Muscle of back (tissue), 11 donors: ENCODE data around the gene SMIM38. TPM values are rescaled to one million over a fixed set of nuclear protein-coding genes. Genes with fewer than 3 reads are reported as not detected.

Experiments
- DNase-seq, 3 donors: peaks; one replicate each; pipeline versions ENCODE4 v3.0.0 to v3.0.0-alpha.2; 2013
- polyA plus RNA-seq, 10 donors: library from polyadenylated mRNA; unstranded; fragments of 120-200 nt; gene quantifications; one replicate each; pipeline ENCODE4 v1.2.1, GENCODE V29; 2013; ENCODE audit not compliant: insufficient read length in 10 of 10

SMIM38 gene
- polyA plus RNA-seq, 10 donors = 0.13 to 1.3 (median 0.29) TPM

DNA sequence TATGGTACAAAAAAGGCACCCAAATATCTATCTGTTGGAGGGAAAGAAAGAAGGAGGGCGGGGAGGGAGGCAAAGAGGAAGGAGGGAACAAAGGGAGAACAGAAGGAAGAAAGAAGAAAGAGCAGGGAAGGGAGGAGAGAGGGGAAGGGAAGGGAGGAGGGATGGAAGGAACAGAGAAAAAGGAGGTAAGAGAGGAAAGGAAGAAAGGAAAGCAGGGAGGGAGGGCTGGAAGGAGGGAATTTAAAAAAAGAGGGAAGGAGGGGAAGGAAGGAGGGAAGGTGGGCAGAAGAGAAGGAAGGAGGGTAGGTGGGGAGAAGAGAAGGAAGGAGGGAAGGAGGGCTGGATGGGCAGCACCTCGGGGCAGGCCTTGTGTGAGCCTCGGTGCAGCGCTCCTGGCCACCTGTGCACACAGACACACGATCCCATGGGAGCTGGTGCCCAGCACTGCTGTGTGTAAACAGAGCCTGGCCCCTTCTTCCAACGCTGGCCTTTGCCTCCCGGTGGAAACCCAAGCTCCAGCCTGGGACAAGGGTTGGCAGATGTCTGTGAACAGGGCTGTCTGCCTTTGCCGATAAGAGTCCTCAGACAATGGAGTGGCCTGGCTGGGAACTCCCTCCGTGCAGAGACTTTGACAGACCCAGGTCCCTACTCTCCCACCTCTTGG lies 23.2 kb downstream of the SMIM38 start:
- no peak for DNase-seq

DNA sequence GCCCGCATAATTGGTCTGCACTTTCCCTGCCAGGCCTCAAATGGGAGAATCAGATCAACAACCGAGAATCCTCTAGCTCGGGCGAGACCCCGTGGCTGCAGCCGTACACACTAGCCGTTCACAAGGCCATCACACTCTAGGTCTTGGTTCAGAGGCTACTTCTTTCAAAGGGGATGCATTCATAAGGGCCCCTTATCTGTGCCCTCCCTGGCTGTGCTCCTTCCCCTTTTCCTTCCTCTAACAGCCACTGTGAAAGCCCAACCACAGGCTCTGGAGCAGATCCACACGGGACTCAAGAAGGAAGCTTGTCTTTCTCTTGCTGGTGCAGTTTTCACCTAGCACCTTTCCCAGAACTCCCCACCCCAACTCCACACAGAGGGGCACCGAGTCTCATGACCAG lies 24.5 kb downstream of the SMIM38 start:
- no peak for DNase-seq

DNA sequence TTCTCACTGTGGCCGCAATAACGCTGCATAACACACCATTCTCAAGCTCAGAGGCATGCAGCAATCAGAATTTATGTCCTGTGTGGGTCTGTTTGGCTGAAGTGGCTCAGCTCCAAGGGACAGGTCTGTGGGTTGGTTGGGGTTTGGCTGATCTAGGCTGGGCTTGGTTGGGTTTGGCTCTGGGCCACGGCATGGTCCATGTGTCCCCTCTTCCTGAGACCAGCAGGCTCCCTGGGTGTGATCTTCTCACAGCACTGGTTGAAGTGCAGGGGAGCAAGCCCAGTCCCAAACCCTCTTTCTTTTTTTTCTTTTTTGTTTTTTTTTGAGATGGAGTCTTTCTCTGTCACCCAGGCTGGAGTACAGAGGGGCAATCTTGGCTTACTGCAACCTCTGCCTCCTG lies 25.0 kb downstream of the SMIM38 start:
- DNase-seq = no peak

DNA sequence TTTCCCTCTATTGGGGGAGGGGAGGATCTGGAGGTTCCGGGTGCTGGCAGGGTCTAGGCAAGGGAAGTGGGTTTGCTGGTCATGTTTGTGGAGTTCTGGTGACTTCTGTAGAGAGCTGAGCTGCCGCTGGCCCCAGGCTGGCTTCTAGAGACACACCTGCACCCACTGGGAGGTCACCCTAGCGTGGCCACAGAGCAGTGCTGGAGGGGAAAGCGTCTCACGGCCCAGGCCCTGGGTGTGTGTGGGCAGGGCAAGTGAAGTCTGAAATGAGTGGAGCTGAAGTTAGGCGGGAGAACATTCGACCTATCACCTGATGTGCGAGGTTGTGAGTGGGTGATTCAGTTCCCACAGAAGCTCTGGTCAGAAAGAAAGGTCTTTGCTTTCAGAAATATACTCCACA lies 27.9 kb downstream of the SMIM38 start:
- no peak for DNase-seq

DNA sequence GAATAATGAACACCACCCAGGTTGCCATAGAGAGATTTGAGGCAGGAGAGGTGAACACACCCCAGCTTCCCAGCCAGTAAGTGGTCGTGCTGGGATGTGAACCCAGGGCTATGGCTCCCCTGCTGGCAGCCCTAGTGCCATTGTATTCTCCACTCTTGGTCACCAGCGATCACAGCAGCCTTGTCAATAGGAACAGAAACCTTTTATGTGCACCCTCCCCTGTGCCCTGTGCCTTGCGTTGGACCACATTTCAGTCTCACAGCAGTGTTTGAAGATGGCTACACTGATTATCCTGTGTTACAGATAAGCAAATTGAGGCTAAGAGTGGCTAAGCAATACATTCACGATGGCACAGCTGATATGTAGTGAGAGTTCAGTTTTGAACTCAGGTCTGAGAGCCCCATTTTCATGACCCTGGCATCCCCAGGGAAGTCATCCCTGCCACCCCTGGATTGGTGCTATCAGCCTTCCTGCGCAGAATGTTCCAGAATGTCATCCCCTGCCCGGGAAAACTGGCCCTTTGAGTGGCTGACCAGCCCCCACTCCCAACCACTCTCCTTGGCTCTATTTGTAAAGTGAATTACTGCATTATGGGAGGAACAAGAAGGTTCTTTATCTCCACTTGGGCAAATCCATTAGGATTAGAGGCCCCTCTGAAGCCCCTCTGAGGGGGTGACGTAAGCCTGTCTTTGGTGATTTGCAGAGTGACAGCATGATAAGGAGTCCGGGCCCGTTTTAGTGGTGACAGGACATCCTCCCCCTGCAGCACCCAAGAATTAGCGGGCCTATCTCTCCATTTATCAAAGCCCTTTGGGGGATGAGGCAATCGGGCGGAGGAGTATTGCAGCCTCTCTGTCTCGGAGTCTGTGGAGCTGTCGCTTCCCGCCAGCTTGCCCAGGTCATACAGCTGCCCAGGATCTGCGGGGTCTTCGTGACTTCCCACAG lies 30.9 kb downstream of the SMIM38 start:
- no peak for DNase-seq

DNA sequence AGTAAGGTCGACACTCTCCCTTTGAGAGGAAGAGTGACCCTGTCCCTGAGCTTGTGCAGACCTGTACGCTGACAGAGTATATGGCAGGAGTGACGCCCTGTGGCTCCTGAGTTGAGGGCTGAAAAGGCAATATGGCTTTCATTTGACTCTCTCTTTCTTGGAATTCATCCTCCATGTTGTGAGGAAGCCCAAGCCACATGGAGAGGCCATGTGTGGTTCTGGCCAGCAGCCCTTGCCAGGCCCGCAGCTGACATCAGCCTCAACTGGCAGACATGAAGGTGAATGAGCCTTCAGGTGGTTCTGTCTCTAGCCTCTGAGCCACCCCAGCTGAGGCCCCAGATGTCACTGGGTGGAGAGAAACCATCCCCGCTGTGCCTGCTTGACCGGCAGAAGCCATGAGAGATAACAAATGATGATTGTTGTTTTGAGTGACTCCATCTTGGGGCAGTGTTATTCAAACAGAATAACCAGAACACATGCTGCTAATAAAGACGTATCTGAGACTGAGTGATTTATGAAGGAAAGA lies 31.9 kb downstream of the SMIM38 start:
- DNase-seq = no peak

DNA sequence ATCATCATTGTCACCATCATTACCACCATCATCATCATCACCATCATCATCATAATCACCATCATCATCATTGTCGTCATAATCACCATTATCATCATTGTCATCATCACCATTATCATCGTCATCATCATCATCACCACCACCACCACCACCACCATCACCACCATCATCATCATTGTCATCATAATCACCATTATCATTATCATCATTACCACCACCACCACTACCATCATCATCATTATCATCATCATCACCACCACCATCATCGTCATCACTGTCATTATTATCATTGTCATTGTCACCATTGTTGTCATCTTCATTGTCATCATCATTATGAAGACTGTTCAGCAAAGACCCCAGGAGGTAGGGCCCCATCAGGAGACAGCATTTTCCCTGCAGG lies 33.3 kb downstream of the SMIM38 start:
- DNase-seq = no peak

DNA sequence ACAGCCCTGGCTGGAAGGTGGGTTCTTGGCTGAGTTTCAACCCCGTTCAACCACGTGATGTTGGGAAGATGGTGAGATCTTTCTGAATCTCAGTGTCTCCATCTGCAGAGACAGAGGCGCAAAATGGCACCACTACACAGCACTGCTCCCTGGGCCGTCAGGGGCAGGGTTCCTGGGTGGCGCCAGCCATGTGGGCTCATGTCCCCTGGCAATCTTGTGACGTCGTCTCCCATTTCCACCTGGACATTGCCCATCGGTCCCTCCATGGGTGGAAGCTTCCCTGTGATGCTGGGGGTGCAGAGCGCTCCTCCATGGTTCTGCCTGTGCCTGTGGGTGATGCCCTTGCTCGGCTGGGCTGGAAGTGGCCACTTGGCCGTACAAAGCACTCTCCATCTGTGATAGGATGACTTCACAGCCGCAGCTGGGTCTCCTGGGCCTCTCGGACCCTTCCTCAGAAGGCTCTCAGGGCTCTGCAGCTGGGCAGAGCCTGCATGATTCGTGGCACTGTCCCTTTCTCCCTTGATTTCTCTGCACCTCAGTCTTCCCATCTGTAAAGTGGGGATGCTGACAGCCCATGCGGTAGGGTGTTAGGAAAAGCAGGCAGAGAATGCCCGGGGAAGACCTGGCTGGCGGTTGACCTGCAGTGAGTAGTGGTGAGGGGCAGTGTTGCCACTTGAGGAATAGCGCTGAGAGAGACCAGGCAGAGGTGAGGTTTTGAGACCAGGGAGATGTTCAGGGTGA lies 35.2 kb downstream of the SMIM38 start:
- no peak for DNase-seq

DNA sequence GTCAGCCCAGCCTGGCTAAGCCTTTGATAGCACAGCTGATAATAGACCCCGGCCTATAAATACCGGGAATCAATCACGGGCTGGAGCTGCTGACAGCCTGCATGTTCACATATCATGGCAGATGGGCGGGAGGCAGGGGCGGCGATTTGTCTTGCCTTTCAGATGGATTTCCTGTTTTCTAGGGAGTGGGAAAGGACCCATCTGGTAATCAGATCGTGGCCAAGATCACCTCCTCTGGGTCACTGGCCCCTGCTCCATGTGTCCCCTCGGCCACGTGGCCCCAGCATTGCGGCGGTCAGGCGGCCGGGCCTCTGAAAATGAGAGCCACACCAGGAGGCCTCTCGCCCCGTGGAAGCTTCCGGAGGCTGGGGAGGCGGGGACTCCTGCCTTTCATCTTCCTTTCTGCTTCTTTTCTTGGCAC lies 36.6 kb downstream of the SMIM38 start:
- DNase-seq = peak in 1 of 3 donors; percentile 26

DNA sequence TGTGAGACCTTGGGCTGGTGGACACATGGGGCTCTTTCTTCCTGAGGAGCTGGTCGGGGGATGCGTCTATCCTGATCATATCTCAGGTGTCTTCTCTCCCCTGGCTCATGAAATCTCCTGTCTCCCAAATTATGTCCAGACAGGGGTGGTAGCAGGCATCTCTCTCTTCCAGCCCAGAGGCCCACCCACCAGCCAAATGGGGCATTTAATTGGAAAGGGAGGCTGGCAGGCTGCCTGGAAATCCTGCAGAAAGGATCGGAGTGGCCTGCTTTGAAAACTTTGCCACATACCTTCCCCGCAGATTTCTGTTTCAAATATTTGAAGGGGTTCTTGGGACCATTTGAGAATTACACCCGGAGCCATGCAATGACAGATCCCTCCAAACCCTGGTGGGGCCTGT lies 37.4 kb downstream of the SMIM38 start:
- no peak for DNase-seq

DNA sequence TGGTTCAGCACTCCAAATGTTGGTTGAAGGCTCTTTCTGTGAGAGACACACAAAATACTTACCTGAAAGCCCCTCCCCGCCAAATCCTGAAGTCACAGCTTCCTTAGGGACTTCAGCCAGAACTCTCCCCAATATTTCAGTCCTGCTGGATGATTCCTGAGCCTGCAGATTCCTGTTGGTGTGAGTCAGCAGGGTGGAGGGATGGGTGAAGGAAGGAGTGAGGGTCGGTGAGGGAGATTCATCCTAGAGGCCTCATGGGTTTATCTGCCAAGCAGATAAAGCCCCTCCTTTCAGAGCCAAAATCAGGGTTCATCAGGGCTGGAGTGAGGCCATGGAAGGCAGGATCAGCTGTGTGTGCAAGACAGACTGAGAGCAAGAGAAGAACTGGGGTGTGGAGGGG lies 37.9 kb downstream of the SMIM38 start:
- no peak for DNase-seq

DNA sequence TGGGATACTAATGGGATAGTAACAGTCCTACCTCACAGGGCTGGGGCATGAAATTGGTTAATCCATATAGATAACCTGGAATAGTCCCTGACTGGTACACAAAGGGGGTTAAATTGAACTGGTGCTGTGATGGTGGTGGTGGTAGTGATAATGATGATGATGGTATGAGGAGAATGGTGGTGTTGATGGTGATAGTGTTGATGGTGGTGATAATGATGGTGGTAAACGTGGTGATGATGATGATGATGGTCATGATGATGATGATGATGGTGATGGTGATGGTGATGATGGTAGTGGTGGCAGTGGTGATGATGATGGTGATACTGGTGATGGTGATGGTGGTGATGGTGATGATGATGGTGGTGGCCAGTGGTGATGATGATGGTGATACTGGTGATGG lies 38.7 kb downstream of the SMIM38 start:
- DNase-seq = no peak

DNA sequence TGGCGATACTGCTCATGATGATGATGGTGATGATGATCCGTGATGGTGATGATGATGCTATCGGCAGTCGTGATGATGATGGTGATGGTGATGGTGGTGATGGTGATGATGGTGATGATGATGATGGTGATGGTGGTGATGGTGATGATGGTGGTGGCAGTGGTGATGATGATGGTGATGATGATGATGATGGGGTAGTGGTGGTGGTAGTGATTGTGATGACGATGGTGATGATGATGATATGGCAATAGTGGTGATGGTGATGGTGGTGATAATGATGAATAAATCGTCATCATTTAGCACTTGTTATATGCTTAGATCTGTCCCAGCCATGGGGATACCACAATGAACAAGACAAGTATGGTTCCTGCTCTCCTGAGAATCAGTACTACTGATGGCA lies 39.2 kb downstream of the SMIM38 start:
- no peak for DNase-seq

DNA sequence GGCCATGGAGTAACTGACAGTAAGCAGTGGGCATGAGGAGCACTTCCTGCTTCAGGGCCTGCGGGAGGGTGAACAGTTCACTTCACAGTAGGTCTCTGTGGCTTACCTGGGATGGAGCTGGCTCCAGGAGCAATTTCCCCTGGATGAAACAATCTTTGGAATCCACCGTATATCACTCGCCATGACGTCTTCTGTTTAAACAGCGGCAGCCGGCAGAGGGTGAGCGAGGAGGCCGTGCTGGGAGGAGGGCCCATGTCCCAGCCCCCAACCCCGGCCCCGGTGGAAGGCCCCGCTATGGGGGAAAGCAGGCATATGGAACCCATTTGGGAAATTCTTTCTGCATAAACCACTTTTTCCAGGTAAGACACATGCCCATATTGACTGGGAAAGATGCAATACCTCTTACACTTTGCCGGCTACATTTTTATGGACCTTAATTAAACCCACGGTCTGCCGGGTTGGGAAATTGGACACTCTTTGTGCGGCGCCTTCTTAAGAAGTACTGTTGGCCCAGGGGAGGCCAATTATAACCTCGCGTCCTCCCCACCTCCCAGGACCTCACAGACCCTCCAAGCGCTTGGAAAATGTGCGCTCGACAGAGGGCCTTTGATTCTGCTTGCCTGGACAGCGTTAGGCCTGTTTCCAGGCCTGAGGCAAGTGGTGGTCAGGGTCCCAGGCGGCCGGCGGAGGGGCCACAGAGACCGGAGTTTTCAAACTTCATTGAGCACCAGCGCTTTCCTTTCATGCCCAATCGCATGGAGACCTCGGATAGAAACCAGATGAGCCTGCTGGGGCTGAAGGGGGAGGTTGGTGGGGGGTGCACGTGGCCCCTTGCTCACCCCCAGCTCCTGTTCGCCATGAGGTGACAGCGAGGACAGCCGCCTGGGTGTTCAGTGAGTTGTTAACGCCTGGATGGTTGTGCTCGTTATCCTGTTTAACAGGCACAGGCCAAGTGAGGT lies 40.4 kb downstream of the SMIM38 start:
- DNase-seq = no peak

DNA sequence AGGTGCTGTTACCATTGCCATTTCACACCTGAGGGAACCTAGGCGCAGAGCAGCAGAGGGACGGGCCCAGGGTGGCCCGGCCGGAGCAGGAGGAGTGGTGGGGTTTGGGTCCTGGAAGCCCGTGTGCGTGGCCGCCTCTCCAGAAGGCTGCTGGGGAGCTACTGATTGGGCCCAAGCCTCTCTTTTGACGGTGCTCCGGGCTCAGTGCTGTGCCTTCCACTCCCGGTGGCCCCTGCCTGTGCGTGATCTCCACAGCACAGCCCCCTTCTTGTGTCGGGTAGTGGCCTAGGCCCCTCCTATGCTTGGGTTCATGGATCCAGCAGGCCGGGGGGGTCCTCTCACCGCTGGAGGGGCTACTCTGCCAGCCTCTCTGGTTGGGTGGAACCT lies 41.0 kb downstream of the SMIM38 start:
- no peak for DNase-seq

DNA sequence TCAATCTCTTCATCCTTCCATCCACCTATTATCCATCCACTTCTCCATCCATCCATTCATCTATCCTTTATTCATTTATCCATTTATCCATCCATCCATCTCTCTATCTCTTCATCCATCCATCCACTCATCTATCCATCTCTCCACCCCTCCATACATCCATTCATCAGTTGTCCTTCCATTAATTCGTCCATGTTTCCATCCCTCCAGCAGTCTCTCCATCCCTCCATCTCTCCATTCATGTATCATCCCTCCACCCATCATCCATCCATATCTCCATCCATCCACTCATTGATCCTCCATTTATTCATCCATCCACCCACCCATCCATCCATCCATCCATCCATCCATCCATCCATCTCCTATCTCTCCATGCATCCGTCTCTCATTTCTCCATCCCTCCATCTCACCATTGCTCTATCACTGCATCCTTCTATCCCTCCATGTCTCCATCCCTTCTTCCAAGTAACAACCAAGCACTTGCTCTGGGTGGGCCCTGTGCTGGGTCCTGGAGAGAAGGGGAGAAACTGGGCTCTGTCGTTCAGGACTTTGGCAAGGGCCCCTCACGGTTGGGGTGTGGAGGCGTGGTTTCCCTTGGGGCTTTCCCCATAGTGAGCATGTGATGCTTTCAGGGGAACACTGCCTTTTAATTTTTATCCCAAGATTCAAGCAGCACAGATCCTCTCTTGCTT lies 43.3 kb downstream of the SMIM38 start:
- no peak for DNase-seq

DNA sequence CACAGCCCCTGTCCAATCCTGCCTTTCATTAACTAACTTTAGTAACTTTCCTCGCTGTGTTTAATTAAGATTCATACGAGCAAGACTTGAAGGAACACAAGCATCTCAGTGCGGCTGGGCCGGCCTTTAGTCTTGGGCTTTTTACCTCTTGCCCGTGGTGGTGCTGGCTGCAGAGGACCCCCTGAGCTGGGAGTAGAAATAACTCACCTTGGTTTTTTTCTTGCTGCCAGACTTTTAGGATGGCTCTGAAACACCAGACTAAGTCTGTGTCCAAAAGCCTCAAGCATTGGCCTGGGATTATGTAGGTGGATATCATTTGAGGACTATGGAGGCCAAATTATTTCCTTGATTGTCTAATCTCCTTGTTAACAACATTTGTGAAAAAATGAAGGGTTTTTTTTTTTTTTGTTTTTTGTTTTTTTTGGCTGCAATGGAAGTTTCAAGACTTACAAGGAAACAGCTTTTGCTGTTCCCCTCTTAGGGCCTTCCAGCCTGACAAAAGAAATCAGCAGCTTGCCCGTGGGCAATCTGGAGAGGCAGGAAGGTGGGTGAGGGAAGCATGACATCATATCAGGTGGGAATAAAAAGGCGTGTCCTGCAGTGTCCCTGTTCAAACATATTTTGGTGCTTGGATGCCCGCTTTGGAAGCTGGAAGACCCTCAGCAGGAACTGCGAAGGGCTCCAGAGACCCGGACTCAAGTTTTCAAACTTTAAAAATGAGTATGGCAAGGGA lies 44.0 kb downstream of the SMIM38 start:
- no peak for DNase-seq

DNA sequence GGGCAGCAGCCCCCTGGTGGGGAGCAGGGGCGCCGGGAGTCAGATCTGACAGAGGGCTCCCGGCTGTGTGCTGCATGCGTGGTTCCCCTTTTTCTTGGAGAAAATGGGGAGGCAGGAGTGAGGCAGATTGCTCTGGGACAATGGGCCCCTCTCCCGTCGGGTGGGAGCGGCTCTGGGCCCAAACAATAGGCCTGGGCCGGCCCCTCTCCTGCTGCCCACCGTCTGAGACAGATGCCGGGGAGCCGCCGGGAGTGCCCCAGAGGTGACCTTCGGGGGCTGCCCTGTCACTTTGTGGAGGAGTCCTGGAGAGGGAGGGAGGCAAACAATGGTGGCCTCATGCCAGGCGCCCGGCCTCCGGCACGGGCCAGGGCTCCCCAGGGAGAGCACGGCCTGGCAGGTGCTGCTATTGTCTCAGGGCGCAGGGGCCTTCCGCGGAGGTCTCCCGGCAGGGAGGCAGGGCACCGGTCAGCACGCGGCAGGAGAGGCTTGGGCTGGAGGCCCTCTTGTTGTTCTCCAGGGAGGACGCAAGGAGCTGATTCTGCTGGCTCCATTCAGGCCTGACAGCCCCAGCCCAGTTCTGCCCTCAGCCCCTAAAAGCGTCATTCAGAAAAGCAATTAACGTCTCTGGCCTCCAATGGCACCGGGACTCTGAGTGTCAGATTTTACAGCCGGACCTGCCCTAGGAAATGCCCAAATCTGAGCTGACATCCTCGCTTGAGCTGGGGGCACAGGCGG lies 44.8 kb downstream of the SMIM38 start:
- peak in 1 of 3 donors; percentile 30 for DNase-seq

DNA sequence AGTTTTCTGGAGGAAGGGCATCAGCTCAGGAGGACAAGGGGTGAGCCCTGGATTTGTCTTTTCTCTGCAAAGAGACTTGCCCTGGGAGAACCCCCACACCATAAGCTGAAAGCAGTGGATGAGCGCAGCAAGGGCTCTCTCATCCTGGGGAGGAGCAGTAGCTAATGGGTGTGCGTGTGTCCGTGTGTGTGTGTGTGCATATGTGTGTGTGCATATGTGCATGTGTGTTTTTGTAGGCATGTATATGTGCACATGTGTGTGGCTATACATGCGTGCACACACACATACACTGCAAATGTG lies 45.3 kb downstream of the SMIM38 start:
- no peak for DNase-seq
